ENCODE measurements around the gene TRAPPC3. TPM values are rescaled to one million over a fixed set of nuclear protein-coding genes. Genes with fewer than 3 reads are reported as not detected.

TRAPPC3 gene
- total RNA-seq, 1 experiment from 2014 or later = 86.6 TPM

DNA sequence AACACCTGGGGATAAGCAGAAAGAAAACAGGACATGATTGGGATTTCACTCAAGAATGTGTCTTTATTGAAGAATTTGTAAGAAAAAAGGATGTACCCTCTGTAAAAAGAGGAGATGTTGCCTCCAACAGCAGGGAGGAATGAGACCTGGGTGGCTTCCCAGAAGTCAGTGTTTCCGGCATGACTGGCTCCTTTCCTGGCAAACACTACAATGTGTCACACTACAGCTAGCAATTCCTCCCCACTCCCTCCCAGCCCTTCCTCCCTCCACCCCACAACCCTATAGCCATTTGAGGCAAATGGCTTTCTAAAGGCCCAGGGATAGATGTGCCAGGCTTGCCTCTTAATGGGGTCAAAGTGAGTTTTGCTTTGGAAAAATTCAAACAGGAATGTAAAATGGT, 12.8 kb downstream of the TRAPPC3 start:
- H3K27ac ChIP-seq (ENCODE audit: low read depth, low read length, poor library complexity, severe bottlenecking) = no peak overlapping the region
- ChIA-PET POLR2A (ENCODE audit: low non-redundant PET) (no interaction called here), CTCF (no interaction called here)
- H3K4me3 ChIP-seq (ENCODE audit: low read depth, low read length, poor library complexity, severe bottlenecking) = no peak overlapping the region
- peaks cover 10% of the 10 kb centered on the region for H3K4me1 ChIP-seq (ENCODE audit: insufficient read depth, low read length, poor library complexity, severe bottlenecking)
- H3K27me3 ChIP-seq (replicated peaks; ENCODE audit: insufficient read depth, low read depth, low read length, poor library complexity) = no peaks in the 10 kb centered on the region
- no peak for DNase-seq (ENCODE audit: low spot score)
- BruUV-seq (replicated peaks) = no TSS peak
- H3K9me3 ChIP-seq (ENCODE audit: low read depth, low read length, poor library complexity, severe bottlenecking) = no peaks in the 10 kb centered on the region
- intact Hi-C loops (cut with micrococcal nuclease; ENCODE audit: unreplicated experiment) = no loop called here
- H3K36me3 ChIP-seq (ENCODE audit: insufficient read depth, low read length, poor library complexity, severe bottlenecking) = peaks cover 37% of the 10 kb centered on the region
- TF ChIP-seq EZH2 (IDR thresholded peaks at IDR 0.05; ENCODE audit: borderline replicate concordance, low read depth, low read length, poor library complexity, severe bottlenecking) (no peak), CTCF (conservative IDR thresholded peaks at IDR 0.05; ENCODE audit: low read depth, low read length) (no peak)

GRCh38 chr1:36135796-36136195, 13.5 kb downstream of the TRAPPC3 start:
- no TSS peak for BruUV-seq (replicated peaks)
- intact Hi-C loops (cut with micrococcal nuclease; ENCODE audit: unreplicated experiment) = no loop called here
- Histone ChIP-seq H3K4me3 (ENCODE audit: low read depth, low read length, poor library complexity, severe bottlenecking) (no peak overlapping the region), H3K27ac (ENCODE audit: low read depth, low read length, poor library complexity, severe bottlenecking) (no peak overlapping the region), H3K27me3 (replicated peaks; ENCODE audit: insufficient read depth, low read depth, low read length, poor library complexity) (no peaks in the 10 kb centered on the region), H3K9me3 (ENCODE audit: low read depth, low read length, poor library complexity, severe bottlenecking) (no peaks in the 10 kb centered on the region), H3K36me3 (ENCODE audit: insufficient read depth, low read length, poor library complexity, severe bottlenecking) (peaks cover 37% of the 10 kb centered on the region), H3K4me1 (ENCODE audit: insufficient read depth, low read length, poor library complexity, severe bottlenecking) (peaks cover 10% of the 10 kb centered on the region)
- ChIA-PET CTCF (interaction anchor here (0.9 kb wide), 1 partner anchor 17 kb away, joined by 3 read pairs; no protein-coding TSS in a partner anchor), POLR2A (ENCODE audit: low non-redundant PET) (no interaction called here)
- no peak for TF ChIP-seq CTCF (conservative IDR thresholded peaks at IDR 0.05; ENCODE audit: low read depth, low read length)
- no peak for TF ChIP-seq EZH2 (IDR thresholded peaks at IDR 0.05; ENCODE audit: borderline replicate concordance, low read depth, low read length, poor library complexity, severe bottlenecking)
- DNase-seq (ENCODE audit: low spot score) = no peak

- intact Hi-C loops (cut with micrococcal nuclease; ENCODE audit: unreplicated experiment) = no loop called here
- TF ChIP-seq CTCF (conservative IDR thresholded peaks at IDR 0.05; ENCODE audit: low read depth, low read length) (no peak), EZH2 (IDR thresholded peaks at IDR 0.05; ENCODE audit: borderline replicate concordance, low read depth, low read length, poor library complexity, severe bottlenecking) (no peak)
- Histone ChIP-seq H3K27me3 (replicated peaks; ENCODE audit: insufficient read depth, low read depth, low read length, poor library complexity) (no peaks in the 10 kb centered on the region), H3K27ac (ENCODE audit: low read depth, low read length, poor library complexity, severe bottlenecking) (peak overlapping the region; percentile 55), H3K36me3 (ENCODE audit: insufficient read depth, low read length, poor library complexity, severe bottlenecking) (peaks cover 37% of the 10 kb centered on the region), H3K4me3 (ENCODE audit: low read depth, low read length, poor library complexity, severe bottlenecking) (no peak overlapping the region), H3K9me3 (ENCODE audit: low read depth, low read length, poor library complexity, severe bottlenecking) (no peaks in the 10 kb centered on the region), H3K4me1 (ENCODE audit: insufficient read depth, low read length, poor library complexity, severe bottlenecking) (peaks cover 10% of the 10 kb centered on the region)
- DNase-seq (ENCODE audit: low spot score) = no peak
- no TSS peak for BruUV-seq (replicated peaks)
- ChIA-PET CTCF (interaction anchor here (0.5 to 1.2 kb wide), 8 partner anchors 15 to 124 kb away, joined by 3 to 5 read pairs (median 4); no protein-coding TSS in a partner anchor), POLR2A (ENCODE audit: low non-redundant PET) (no interaction called here)
These were observed 14.0 kb downstream of the TRAPPC3 start for GRCh38 chr1:36135330-36135667.
